Measurements from ENCODE around the gene AMOT.
"Not testable (repeated sequence)": the region's sequence is repeated elsewhere in the genome, so short reads cannot be mapped to it uniquely, and the experiment has no call there.

The AMOT gene

GRCh38 chrX:112840382-112841113, at the start of gene AMOT:
Gene AMOT (minus strand): TSS chrX:112840831. CDS start chrX:112823126, 17,705 bp downstream.
- peak; percentile 82 for DNase-seq

GRCh38 chrX:112889400-112889799, 48.8 kb upstream of the AMOT start:
- no peak for DNase-seq

GRCh38 chrX:112888916-112889315, 48.3 kb upstream of the AMOT start:
- no peak for DNase-seq

- no peak for DNase-seq
Observed at GRCh38 chrX:112877771-112878173, 37.1 kb upstream of the AMOT start.

- DNase-seq: no peak
Observed at GRCh38 chrX:112874614-112875013, 34.0 kb upstream of the AMOT start.

- no peak for DNase-seq
Observed at GRCh38 chrX:112874175-112874574, 33.5 kb upstream of the AMOT start.

- no peak for DNase-seq
Observed at GRCh38 chrX:112868586-112868985, 28.0 kb upstream of the AMOT start.

GRCh38 chrX:112867570-112867969, 26.9 kb upstream of the AMOT start:
- no peak for DNase-seq

- no peak for DNase-seq
Observed at GRCh38 chrX:112866175-112866574, 25.5 kb upstream of the AMOT start.

GRCh38 chrX:112865464-112866025, 24.9 kb upstream of the AMOT start:
- DNase-seq: no peak

- DNase-seq: no peak
Observed at GRCh38 chrX:112863850-112864249, 23.2 kb upstream of the AMOT start.

GRCh38 chrX:112857478-112857878, 16.8 kb upstream of the AMOT start:
- DNase-seq: no peak

- not testable (repeated sequence) for DNase-seq
Observed at GRCh38 chrX:112854901-112855300, 14.3 kb upstream of the AMOT start.

- DNase-seq: no peak
Observed at GRCh38 chrX:112852851-112853250, 12.2 kb upstream of the AMOT start.

- DNase-seq: no peak
Observed at GRCh38 chrX:112851806-112852205, 11.2 kb upstream of the AMOT start.

- no peak for DNase-seq
Observed at GRCh38 chrX:112851161-112851779, 10.6 kb upstream of the AMOT start.

- DNase-seq: no peak
Observed at GRCh38 chrX:112849016-112849415, 8.4 kb upstream of the AMOT start.

- no peak for DNase-seq
Observed at GRCh38 chrX:112846782-112847181, 6.2 kb upstream of the AMOT start.

GRCh38 chrX:112846187-112846586, 5.6 kb upstream of the AMOT start:
- no peak for DNase-seq

GRCh38 chrX:112844250-112844649, 3.6 kb upstream of the AMOT start:
- DNase-seq: no peak

- DNase-seq: no peak
Observed at GRCh38 chrX:112841820-112842157, 1.2 kb upstream of the AMOT start.

GRCh38 chrX:112841114-112841819, 636 bp upstream of the AMOT start:
- DNase-seq: peak; percentile 85

GRCh38 chrX:112839856-112840255, 775 bp downstream of the AMOT start:
- DNase-seq: no peak

- DNase-seq: no peak
Observed at GRCh38 chrX:112837531-112837930, 3.1 kb downstream of the AMOT start.

All from NCI-H1092 (cell line).